ENCODE data around the gene SYN1. TPM values are rescaled to one million over a fixed set of nuclear protein-coding genes. Genes with fewer than 3 reads are reported as not detected.

SYN1 gene
- total RNA-seq, 2 donors from 2014 or later, result 0.50 to 0.73 TPM

DNA sequence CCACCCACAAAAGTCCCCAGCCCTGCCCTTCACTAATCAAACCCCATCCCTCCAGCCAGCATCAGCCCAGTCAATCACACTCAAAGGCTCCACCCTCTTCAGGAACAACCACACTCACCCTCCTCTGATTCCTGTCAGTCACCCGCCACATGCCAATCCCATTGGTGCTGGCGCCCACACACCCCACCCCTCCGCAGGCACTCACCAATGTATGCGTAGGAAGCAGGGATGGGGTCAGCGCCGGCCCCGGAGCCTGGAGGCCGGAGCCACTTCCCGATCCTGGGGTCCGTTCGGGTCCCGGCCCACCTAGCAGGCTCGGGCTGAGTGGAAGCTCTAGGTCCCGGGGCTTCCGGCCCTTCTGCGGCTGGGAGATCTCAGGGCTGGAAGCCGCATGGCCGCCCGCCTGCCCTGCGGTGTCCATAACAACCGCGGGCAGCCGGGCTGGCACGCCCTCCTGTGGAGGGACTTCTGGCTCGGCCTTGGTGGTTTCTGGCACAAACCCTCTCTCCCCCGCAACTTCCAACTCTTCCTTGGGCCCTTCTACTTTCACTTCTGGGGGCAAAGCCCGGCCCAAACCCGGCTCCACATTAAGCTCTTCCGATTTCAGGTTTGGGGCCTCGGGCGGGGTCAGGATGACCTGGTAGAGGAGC lies 18.0 kb upstream of the SYN1 start:
- intact Hi-C loops (cut with DNase I, micrococcal nuclease), result no loop called here
- DNase-seq (peak; percentile 37 to 39), ATAC-seq (peak; percentile 98)

DNA sequence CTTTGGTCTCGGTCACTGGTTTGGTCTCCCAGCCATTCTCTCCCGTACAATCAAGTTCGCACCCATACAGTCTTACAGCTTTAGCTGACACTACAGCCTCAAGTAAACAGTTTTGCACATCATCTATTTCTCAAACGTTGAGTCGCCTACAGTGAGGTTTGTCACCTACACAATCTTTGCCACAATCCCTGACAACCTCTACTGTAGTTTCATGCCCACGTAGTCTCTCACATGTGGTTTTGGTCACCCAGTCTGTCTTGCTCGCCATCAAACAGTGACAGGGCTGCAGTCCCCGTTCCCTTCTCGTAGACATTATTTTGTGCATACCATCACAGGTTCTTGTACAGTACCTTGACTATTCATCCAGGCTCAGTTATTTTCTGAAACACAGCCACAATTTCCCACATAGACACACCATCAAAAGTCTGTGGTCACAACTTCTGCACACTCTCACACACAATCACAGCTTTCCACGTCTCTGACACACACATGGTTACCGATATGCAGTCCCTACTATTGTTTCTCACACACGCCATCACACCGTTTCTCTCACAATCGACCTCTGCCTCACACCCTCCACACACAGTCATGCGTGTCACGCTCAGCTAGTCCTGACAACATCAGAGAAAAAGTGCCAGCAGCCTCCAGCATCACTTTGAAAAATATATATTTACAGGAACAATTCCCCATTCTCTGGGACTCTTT lies 15.4 kb upstream of the SYN1 start:
- ATAC-seq (no peak), DNase-seq (no peak)
- intact Hi-C loops (cut with DNase I, micrococcal nuclease), result no loop called here

DNA sequence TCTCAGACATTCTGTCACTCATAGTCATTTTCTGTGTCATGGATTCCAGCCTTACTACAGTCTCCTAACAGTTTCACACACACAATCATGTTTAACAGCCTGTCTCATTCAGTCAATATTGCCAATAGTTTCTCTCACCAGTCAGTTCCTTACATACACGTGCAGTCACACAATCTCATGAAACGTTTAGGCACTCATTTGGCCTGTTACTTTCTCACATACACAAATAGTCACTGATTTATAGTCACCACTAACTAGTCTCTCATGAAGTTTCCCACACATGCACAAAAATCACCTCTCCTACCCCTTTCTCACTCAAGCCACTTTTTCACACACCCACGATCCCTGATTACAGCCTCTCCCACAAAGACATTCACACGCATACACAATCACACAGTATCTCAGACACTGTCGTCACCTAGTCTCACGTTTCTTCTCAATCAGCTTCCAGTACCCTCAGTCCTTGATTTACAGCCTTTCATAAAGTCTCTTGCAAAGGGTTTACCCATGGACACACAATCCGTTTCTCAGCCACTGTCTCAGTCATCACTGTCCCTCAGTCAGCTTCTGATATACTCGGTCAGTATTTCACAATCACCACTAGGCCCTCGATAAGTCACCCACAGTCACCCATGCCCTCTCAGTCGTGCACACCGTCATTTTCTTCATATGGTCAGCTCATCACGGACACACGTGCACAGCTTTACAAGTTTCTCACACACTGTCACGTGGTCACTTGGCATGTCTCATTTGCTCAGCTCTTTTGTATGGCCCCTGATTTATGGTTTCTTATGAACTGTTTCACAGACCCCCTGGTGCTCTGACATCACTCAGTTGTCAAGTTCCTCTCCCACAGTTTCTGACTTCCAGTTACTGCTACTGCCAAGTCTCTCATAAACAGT lies 14.3 kb upstream of the SYN1 start:
- DNase-seq (no peak), ATAC-seq (no peak)
- intact Hi-C loops (cut with DNase I, micrococcal nuclease), result no loop called here

DNA sequence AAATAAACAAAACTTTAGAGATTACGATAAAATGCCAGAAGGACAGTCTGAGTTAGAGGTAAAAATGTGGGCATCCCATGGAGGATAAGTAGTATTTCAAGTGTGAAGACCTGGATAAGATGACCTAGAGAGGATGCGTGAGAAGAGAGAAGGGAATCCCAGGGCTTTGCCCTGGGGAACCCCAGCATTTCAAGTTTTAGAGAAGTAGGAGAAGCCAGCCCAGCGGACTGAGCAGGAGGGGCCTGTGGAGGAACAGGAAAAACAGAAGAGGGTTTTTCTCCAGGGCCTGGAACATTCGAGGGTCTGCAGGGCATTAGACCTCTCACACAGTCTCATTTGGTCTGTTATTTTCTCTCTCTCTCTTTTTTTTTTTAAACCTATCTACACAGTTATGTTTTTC lies 13.0 kb upstream of the SYN1 start:
- DNase-seq, result no peak
- intact Hi-C loops (cut with DNase I, micrococcal nuclease), result no loop called here
- no peak for ATAC-seq

DNA sequence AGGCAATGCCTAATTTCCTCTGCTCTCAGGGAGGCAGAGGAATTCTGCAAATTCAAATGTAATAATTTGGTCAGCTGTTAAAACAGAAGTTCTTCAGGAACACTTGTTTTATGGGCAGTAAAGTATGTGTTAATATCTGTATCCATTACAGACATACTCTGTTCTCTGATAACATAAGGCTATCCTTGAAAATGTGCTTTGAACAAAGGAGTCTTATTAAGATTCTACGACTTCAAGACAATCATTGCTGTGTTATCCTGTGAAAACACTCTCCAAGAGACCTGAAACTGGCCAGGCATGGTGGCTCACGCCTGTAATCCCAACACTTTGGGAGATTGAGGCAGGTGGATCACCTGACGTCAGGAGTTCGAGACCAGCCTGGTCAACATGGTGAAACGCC lies 12.0 kb upstream of the SYN1 start:
- intact Hi-C loops (cut with DNase I, micrococcal nuclease), result no loop called here
- ATAC-seq (no peak), DNase-seq (no peak)

DNA sequence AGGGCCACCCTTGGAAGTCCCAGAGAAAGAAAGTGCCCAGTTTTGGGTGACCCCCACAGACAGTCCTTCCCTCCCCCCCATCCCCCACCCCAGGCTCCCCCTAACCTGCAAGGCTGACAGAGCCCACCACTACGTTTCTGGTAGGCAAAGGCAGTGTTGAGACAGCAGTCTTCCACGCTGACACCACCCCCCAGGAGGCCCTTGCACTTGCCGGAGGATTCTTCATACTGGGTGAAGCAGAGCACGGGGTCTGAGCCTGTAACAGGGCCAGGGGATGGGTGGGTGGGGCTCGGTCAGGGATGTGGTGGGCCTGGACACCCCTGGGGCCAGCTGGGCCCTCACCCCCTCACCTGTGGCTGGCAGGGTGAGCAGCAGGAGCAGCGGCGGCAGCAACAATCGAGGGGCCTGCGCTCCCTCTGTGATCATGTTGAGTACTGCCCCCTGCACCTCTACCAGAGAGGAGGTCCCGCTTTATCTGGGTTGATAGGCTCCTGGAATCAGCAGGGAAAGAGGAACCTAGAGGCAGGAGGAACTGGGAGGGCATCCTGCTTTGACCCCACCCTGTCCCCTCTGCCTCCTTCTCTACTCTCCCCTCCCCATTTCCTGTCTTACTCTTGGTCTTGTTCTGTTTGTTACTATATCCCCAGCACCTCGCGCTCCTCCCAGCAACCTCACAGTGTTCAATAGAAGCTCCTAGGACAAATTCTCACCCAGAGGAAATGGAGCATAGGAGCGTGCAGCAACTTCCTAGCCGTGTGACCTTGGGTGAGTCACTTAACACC lies 10.0 kb upstream of the SYN1 start, which contains the start of gene CFP:
Gene CFP, minus strand, starts transcription at position 512 of the 782 bp plus-strand sequence. Its CDS starts 86 bp downstream, at position 426.
- ATAC-seq (no peak), DNase-seq (no peak)
- intact Hi-C loops (cut with DNase I, micrococcal nuclease), result no loop called here

DNA sequence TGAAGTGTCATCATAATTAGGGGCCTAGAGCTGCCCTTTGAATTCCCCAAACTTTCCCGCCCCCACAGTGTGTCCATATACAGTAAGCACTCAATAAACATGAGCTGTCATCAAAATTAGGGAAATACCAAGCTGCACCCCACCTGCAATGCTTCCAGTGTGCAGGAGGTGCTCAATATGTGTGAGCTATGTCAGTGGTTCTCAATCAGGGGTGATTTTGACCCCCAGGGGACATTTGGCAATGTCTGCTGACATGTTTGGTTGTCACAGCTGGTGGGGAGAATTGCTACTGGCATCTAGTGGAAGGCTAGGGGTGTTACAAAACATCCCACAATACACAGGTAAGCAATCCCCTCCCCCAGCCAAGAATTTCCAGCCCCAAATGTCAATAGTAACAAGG lies 9.3 kb upstream of the SYN1 start:
- ATAC-seq (no peak), DNase-seq (no peak)
- intact Hi-C loops (cut with DNase I, micrococcal nuclease), result no loop called here

DNA sequence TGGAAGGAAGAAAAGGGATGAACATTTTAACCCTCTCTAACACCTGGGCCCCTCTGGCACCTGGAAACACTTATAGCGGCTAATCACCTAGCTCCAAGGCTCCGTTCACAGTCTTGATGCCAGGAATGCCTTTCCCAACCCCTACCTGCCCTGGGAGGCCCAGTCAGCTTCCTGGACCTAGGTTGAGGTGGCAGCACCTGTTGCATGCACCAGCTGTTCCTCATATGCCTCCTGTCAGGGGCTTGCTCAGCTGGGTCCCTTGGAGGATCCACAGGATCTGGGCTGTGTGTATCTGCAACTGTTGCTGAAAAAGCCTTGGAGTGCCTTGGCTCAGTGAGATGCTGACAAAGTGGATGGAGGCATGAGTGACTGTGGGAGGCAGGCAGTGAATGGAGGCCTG lies 5.7 kb upstream of the SYN1 start:
- intact Hi-C loops (cut with DNase I, micrococcal nuclease), result no loop called here
- ATAC-seq, result no peak
- DNase-seq, result no peak

DNA sequence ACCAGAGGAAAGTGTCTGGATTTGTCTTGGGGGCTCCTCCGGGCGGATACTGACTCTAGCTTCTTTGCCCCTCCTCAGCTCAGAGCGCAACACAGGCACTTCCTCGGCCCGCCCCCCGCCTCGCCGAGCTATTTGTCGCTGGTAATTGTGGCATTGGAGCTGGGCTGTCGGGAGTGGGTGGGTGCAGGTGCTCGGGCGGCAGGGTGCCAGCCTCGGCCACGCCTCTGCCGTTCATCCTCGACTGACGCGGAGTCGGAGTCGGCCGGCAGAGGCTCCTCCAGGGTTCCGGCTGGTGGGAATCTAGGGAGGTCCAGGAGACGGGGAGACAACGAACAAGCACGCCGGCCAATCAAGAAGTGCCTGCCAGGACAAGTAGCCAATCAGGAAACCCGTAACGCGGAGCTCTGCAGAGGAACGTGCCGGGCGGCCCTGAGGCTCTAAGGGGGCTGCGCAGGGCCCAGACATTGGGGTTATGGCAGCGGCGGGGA lies 3.9 kb upstream of the SYN1 start:
- intact Hi-C loops (cut with DNase I, micrococcal nuclease), result no loop called here
- DNase-seq, result peak; percentile 28 to 49
- peak; percentile 71 for ATAC-seq

DNA sequence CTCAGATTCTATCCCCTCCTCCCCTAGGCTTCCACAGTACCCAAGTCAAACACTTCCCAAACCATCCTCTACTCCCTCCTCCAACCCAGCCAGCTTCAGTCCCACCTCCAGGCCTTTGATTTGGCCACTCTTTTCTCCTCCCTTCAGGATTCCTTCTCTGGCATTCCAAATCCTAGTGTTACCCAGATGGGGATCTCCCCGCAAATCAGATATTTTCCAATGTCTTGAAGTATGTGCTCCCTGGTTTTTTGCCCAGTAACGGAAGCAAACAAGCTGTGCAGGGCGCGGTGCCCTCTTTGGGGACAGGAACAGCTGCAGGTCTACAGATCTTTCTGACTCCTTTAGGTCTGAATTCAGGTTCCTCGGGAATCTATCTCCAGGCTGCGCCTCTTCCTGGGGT lies 2.2 kb upstream of the SYN1 start:
- intact Hi-C loops (cut with DNase I, micrococcal nuclease), result no loop called here
- no peak for DNase-seq
- ATAC-seq, result no peak

DNA sequence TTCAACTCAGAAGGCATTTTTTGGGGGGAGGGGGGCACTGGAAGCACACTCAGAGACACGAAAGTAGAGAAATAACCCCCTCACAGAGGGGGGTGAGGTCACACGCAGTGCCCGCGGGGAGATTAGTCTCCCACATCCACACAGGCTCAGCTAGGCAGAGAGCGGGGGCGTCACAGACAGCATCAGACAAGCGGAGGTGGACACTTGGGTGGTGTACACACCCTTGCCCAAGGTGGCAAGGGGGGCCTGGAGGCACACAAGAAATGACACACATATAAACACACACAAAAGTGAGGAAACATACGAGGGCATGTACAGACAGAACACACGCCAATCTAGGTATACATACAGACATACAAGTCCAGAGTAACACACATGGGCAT lies 637 bp upstream of the SYN1 start:
- intact Hi-C loops (cut with DNase I, micrococcal nuclease), result no loop called here
- no peak for DNase-seq
- ATAC-seq, result no peak

DNA sequence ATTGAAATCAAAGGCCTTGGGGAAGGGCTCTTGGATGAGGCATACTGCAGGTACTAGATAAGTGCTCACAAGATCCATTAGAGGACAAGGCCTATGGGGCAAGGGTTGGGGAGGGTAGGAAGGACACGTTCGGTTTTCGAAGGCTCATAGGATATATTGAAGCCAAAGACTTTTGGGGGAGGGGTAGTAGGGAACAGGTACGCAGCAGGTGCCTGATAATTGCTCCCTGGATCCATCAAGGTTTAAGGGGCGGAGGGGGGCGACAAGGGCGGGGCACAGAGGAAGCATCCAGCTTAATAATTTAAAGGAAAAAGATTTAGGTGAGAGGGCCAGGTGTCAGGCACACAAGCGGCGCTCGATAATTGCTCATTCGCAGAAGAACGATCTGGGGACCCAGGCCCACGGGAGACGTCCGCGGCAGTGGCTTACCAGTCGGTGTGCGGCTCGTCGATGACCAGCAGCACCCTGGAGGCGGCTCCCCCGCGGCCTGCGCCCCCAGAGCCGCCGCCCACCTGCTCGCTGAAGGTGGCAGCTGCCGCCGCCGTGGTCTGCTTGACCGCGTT lies 653 bp downstream of the SYN1 start:
- intact Hi-C loops (cut with DNase I, micrococcal nuclease), result no loop called here
- DNase-seq, result no peak
- no peak for ATAC-seq

DNA sequence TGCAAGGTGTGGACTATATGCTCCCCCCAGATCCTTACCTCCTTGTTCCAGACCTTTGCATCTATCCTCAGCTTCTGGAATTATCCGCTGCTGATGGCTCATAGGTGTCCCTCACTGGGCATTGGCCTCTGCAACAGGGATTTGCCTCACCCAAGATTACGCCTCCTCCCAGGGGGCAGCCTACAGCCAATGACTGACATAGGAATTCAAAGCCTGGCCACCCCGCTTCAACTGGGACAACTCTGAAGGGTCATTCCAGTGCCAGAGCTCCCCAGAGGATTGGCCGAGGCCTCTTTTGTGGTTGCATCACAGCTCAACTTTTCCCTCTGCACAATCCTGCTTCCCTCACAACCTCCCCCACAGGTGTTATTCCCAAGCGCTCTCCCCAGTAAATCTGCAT lies 5.0 kb downstream of the SYN1 start:
- DNase-seq (no peak), ATAC-seq (no peak)
- intact Hi-C loops (cut with DNase I, micrococcal nuclease), result no loop called here

DNA sequence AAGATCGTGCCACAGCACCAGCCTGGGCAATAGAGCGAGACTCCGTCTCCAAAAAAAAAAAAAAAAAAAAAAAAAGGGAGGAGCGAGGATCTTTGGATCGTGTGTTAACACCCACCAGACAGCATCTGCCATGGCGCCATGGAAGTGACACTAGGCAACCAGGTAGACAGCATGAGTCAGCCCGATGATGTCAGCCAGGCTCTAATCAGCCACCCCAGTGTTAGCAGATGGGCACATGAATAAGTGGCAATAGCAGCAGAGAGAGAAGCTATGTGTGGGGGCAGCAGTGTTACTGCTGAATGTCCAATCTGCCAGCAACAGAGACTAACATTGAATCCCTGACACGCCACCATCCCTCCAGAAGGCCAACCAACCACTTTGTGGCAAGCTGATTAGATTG lies 6.6 kb downstream of the SYN1 start:
- intact Hi-C loops (cut with DNase I, micrococcal nuclease), result no loop called here
- no peak for DNase-seq
- ATAC-seq, result no peak

DNA sequence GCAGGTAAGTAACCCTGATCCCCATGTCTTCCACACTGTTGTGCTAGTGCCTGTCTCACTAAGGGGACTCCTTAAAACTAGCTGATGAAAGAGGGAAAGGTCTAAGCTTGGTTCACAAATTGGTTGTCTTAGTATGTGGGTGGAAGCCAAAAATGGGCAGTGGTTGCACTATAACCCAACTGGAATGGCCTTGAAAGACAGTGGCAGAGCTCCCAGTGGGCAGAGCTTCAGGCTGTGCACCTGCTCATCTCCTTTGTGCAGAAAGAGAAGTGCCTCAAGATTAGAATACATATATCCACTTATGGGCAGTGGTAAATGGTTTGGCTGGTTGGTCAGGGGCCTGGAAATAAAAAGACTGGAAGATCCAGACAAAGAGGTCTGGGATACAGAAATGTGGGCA lies 7.2 kb downstream of the SYN1 start:
- ATAC-seq (no peak), DNase-seq (no peak)
- intact Hi-C loops (cut with DNase I, micrococcal nuclease), result no loop called here

DNA sequence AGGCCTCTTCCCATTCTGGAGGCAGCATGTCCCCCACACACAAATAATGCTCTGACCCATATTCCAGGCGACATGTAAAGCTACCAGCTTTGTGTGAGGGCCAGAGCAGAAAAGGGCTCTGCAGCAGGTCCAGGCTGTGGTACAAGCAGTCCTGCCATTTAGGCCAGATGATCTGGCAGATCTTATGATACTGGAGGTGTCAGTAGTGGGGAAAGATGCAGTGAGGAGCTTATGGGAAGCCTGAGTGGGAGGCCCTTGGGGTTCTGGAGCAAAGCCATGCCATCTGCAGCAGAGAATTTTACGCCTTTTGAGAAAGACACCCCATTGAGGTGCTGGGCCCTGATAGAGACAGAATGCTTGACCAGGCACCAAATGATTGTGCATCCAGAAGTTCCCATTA lies 7.7 kb downstream of the SYN1 start:
- DNase-seq (no peak), ATAC-seq (no peak)
- intact Hi-C loops (cut with DNase I, micrococcal nuclease), result no loop called here

DNA sequence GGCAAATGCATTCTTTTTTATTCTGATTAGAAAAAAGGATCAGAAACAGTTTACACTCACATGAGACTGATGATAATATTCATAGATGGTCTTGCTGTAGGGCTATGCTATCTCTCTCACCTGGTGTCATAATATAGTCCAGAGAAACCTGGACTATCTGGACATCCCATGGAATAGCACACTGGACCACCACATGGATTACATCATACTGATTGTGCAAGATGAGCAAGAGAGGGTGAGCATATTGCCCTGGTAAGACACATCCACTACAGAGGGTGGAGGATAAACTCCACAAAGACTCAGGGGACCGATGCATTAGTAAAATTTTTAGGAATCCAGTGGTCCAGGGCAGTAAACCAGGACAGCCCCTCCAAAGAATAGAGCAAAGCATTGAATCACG lies 8.2 kb downstream of the SYN1 start:
- no peak for DNase-seq
- intact Hi-C loops (cut with DNase I, micrococcal nuclease), result no loop called here
- ATAC-seq, result no peak

DNA sequence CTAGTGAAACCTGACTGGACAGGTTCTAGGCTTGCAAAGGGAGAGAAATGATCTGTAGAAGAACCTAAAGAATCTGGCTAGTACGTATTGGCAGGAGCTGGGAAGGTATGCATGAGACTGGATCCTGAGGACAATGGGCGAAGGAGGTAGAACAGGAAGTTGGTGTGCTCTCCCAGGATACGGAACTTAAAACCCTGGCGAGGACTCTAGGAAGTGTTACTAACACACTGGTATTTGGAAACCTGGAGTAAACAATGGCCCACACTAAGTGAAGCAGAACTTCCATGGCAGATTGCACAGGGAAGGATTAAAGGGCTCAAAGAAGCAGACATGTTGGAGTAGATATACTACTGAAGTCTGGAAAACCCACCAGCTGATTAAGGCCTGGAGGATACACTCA lies 9.1 kb downstream of the SYN1 start:
- intact Hi-C loops (cut with DNase I, micrococcal nuclease), result no loop called here
- no peak for DNase-seq
- ATAC-seq, result no peak
